ENCODE data around the gene KRT36. TPM values are rescaled to one million over a fixed set of nuclear protein-coding genes. Genes with fewer than 3 reads are reported as not detected.

Gene KRT36
- total RNA-seq = not detected
- long read RNA-seq = 0 reads

GRCh38 chr17:41489531-41489930 is at the start of gene KRT36:
KRT36 (minus strand) TSS chr17:41489910; CDS start chr17:41489864, 46 bp downstream.
- no peak for DNase-seq (ENCODE audit: low spot score)
- intact Hi-C loops (cut with DNase I) = no loop called here

- intact Hi-C loops (cut with DNase I) = no loop called here
- DNase-seq (ENCODE audit: low spot score) = no peak
These were observed 49.4 kb upstream of the KRT36 start for GRCh38 chr17:41539071-41539492.

GRCh38 chr17:41538565-41538991 is 48.9 kb upstream of the KRT36 start:
- no peak for DNase-seq (ENCODE audit: low spot score)

GRCh38 chr17:41537990-41538389 is 48.3 kb upstream of the KRT36 start:
- no peak for DNase-seq (ENCODE audit: low spot score)
- intact Hi-C loops (cut with DNase I) = no loop called here

More at GRCh38 chr17:41538565-41538991, 48.9 kb upstream of the KRT36 start:
- intact Hi-C loops (cut with DNase I) = no loop called here

- no peak for DNase-seq (ENCODE audit: low spot score)
These were observed 47.9 kb upstream of the KRT36 start for GRCh38 chr17:41537614-41537954.

GRCh38 chr17:41536741-41537613 is 47.3 kb upstream of the KRT36 start:
- no peak for DNase-seq (ENCODE audit: low spot score)
- intact Hi-C loops (cut with DNase I) = no loop called here

More at GRCh38 chr17:41537614-41537954, 47.9 kb upstream of the KRT36 start:
- intact Hi-C loops (cut with DNase I) = no loop called here

- intact Hi-C loops (cut with DNase I) = no loop called here
- DNase-seq (ENCODE audit: low spot score) = no peak
These were observed 46.2 kb upstream of the KRT36 start for GRCh38 chr17:41535764-41536481.

GRCh38 chr17:41534899-41535546 is 45.3 kb upstream of the KRT36 start:
- no peak for DNase-seq (ENCODE audit: low spot score)

GRCh38 chr17:41533613-41534012 is 43.9 kb upstream of the KRT36 start:
- DNase-seq (ENCODE audit: low spot score) = no peak
- intact Hi-C loops (cut with DNase I) = no loop called here

More at GRCh38 chr17:41534899-41535546, 45.3 kb upstream of the KRT36 start:
- intact Hi-C loops (cut with DNase I) = no loop called here

- intact Hi-C loops (cut with DNase I) = no loop called here
- no peak for DNase-seq (ENCODE audit: low spot score)
These were observed 43.3 kb upstream of the KRT36 start for GRCh38 chr17:41532947-41533570.

- intact Hi-C loops (cut with DNase I) = no loop called here
- DNase-seq (ENCODE audit: low spot score) = no peak
These were observed 42.3 kb upstream of the KRT36 start for GRCh38 chr17:41531993-41532392.

- DNase-seq (ENCODE audit: low spot score) = no peak
- intact Hi-C loops (cut with DNase I) = no loop called here
These were observed 40.6 kb upstream of the KRT36 start for GRCh38 chr17:41530062-41531048.

- intact Hi-C loops (cut with DNase I) = no loop called here
- no peak for DNase-seq (ENCODE audit: low spot score)
These were observed 39.8 kb upstream of the KRT36 start for GRCh38 chr17:41529491-41529915.

GRCh38 chr17:41528959-41529353 is 39.2 kb upstream of the KRT36 start:
- intact Hi-C loops (cut with DNase I) = no loop called here
- no peak for DNase-seq (ENCODE audit: low spot score)

- DNase-seq (ENCODE audit: low spot score) = no peak
These were observed 37.6 kb upstream of the KRT36 start for GRCh38 chr17:41527063-41528023.

GRCh38 chr17:41524261-41524660 is 34.6 kb upstream of the KRT36 start:
- intact Hi-C loops (cut with DNase I) = no loop called here
- DNase-seq (ENCODE audit: low spot score) = no peak

More at GRCh38 chr17:41527063-41528023, 37.6 kb upstream of the KRT36 start:
- intact Hi-C loops (cut with DNase I) = no loop called here

- intact Hi-C loops (cut with DNase I) = no loop called here
- DNase-seq (ENCODE audit: low spot score) = no peak
These were observed 34.1 kb upstream of the KRT36 start for GRCh38 chr17:41523787-41524186.

All from cardiac septum (tissue), 1 donor.